ENCODE measurements around the gene B3GNT8.

DNA sequence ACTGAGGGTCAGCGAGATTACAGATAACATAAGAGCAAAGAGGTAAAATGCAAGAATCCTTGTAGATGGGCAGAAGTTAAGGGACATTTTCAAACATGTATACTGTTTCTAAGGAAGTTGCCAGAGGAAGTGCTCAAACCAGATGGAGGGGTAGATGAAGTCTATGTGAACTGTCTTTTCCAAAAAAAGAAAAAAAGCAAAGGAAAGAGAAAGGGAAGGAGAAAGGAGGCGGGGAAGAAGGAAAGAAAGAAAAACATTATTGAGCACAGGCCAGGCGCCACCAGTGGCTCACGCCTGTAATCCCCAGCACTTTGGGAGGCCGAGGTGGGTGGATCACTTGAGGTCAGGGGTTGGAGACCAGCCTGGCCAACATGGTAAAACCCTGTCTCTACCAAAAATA lies 7.3 kb upstream of the B3GNT8 start:
- TF ChIP-seq, protein P1, sequence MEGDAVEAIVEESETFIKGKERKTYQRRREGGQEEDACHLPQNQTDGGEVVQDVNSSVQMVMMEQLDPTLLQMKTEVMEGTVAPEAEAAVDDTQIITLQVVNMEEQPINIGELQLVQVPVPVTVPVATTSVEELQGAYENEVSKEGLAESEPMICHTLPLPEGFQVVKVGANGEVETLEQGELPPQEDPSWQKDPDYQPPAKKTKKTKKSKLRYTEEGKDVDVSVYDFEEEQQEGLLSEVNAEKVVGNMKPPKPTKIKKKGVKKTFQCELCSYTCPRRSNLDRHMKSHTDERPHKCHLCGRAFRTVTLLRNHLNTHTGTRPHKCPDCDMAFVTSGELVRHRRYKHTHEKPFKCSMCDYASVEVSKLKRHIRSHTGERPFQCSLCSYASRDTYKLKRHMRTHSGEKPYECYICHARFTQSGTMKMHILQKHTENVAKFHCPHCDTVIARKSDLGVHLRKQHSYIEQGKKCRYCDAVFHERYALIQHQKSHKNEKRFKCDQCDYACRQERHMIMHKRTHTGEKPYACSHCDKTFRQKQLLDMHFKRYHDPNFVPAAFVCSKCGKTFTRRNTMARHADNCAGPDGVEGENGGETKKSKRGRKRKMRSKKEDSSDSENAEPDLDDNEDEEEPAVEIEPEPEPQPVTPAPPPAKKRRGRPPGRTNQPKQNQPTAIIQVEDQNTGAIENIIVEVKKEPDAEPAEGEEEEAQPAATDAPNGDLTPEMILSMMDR (IDR thresholded peaks at IDR 0.05 in 8 of 11, conservative IDR thresholded peaks at IDR 0.05 in 3 of 11) = no peak
- TF ChIP-seq POLR2A (IDR thresholded peaks at IDR 0.05) (no peak), POLR2AphosphoS5 (IDR thresholded peaks at IDR 0.05) (no peak)
